Measurements from ENCODE around the gene ALOXE3.

The ALOXE3 gene

GRCh38 chr17:8117980-8118768 lies at the start of gene ALOXE3:
TSS of gene ALOXE3 (minus strand) at chr17:8118514. CDS start at chr17:8117990, 524 bp downstream.
- Mint-ChIP-seq H3K9me3 (no peaks in the 10 kb centered on the region), H3K27ac (peak within 1 kb of the TSS; percentile 93), H3K27me3 (ENCODE audit: low read depth) (peaks cover 65% of the 10 kb centered on the region), H3K4me1 (ENCODE audit: low read depth) (peaks cover 40% of the 10 kb centered on the region), H3K4me3 (peak within 1 kb of the TSS; percentile 94), H3K36me3 (ENCODE audit: low read depth) (peaks cover under 1% of the 10 kb centered on the region)
- DNase-seq (ENCODE audit: low spot score), result peak; percentile 37

- Mint-ChIP-seq H3K27me3 (ENCODE audit: low read depth) (no peaks in the 10 kb centered on the region), H3K4me1 (ENCODE audit: low read depth) (peaks cover 23% of the 10 kb centered on the region), H3K9me3 (no peaks in the 10 kb centered on the region), H3K4me3 (no peak overlapping the region), H3K36me3 (ENCODE audit: low read depth) (peaks cover 2% of the 10 kb centered on the region), H3K27ac (no peak overlapping the region)
- DNase-seq (ENCODE audit: low spot score), result no peak
These were observed 49.2 kb upstream of the ALOXE3 start for GRCh38 chr17:8167526-8167925.

GRCh38 chr17:8166731-8167130 lies 48.4 kb upstream of the ALOXE3 start:
- peaks cover 21% of the 10 kb centered on the region for H3K4me1 Mint-ChIP-seq (ENCODE audit: low read depth)
- DNase-seq (ENCODE audit: low spot score), result no peak
- H3K27ac Mint-ChIP-seq, result no peak overlapping the region
- H3K27me3 Mint-ChIP-seq (ENCODE audit: low read depth), result no peaks in the 10 kb centered on the region
- peaks cover 4% of the 10 kb centered on the region for H3K36me3 Mint-ChIP-seq (ENCODE audit: low read depth)
- H3K4me3 Mint-ChIP-seq, result no peak overlapping the region
- H3K9me3 Mint-ChIP-seq, result no peaks in the 10 kb centered on the region

- peaks cover 21% of the 10 kb centered on the region for H3K36me3 Mint-ChIP-seq (ENCODE audit: low read depth)
- no peak for DNase-seq (ENCODE audit: low spot score)
- H3K27me3 Mint-ChIP-seq (ENCODE audit: low read depth), result no peaks in the 10 kb centered on the region
- H3K4me3 Mint-ChIP-seq, result peak overlapping the region; percentile 88
- H3K4me1 Mint-ChIP-seq (ENCODE audit: low read depth), result peaks cover 39% of the 10 kb centered on the region
- no peaks in the 10 kb centered on the region for H3K9me3 Mint-ChIP-seq
- peak overlapping the region; percentile 98 for H3K27ac Mint-ChIP-seq
These were observed 46.5 kb upstream of the ALOXE3 start for GRCh38 chr17:8164815-8165131.

GRCh38 chr17:8163978-8164814 lies 45.9 kb upstream of the ALOXE3 start:
- H3K27ac Mint-ChIP-seq, result peak overlapping the region; percentile 98
- H3K9me3 Mint-ChIP-seq, result no peaks in the 10 kb centered on the region
- no peaks in the 10 kb centered on the region for H3K27me3 Mint-ChIP-seq (ENCODE audit: low read depth)
- H3K36me3 Mint-ChIP-seq (ENCODE audit: low read depth), result peaks cover 27% of the 10 kb centered on the region
- DNase-seq (ENCODE audit: low spot score), result peak; percentile 79
- H3K4me1 Mint-ChIP-seq (ENCODE audit: low read depth), result peaks cover 40% of the 10 kb centered on the region
- peak overlapping the region; percentile 88 for H3K4me3 Mint-ChIP-seq

- Mint-ChIP-seq H3K4me3 (peak overlapping the region; percentile 88), H3K9me3 (no peaks in the 10 kb centered on the region), H3K4me1 (ENCODE audit: low read depth) (peaks cover 48% of the 10 kb centered on the region), H3K27me3 (ENCODE audit: low read depth) (no peaks in the 10 kb centered on the region), H3K27ac (peak overlapping the region; percentile 98), H3K36me3 (ENCODE audit: low read depth) (peaks cover 33% of the 10 kb centered on the region)
- no peak for DNase-seq (ENCODE audit: low spot score)
These were observed 45.0 kb upstream of the ALOXE3 start for GRCh38 chr17:8162997-8163977.

- Mint-ChIP-seq H3K27ac (peak within 1 kb of the TSS; percentile 98), H3K9me3 (no peaks in the 10 kb centered on the region), H3K27me3 (ENCODE audit: low read depth) (no peaks in the 10 kb centered on the region), H3K4me3 (peak within 1 kb of the TSS; percentile 88), H3K4me1 (ENCODE audit: low read depth) (peaks cover 48% of the 10 kb centered on the region), H3K36me3 (ENCODE audit: low read depth) (peaks cover 33% of the 10 kb centered on the region)
- DNase-seq (ENCODE audit: low spot score), result peak; percentile 86
These were observed 44.1 kb upstream of the ALOXE3 start, which contains the start of gene VAMP2 for GRCh38 chr17:8162233-8162996. TSS of gene VAMP2 (minus strand) at chr17:8162948. CDS start at chr17:8162879, 69 bp downstream.

- peaks cover 48% of the 10 kb centered on the region for H3K4me1 Mint-ChIP-seq (ENCODE audit: low read depth)
- H3K9me3 Mint-ChIP-seq, result no peaks in the 10 kb centered on the region
- H3K27ac Mint-ChIP-seq, result peak overlapping the region; percentile 86
- no peaks in the 10 kb centered on the region for H3K27me3 Mint-ChIP-seq (ENCODE audit: low read depth)
- DNase-seq (ENCODE audit: low spot score), result no peak
- peaks cover 33% of the 10 kb centered on the region for H3K36me3 Mint-ChIP-seq (ENCODE audit: low read depth)
- H3K4me3 Mint-ChIP-seq, result peak overlapping the region; percentile 87
These were observed 43.2 kb upstream of the ALOXE3 start for GRCh38 chr17:8161289-8162232.

GRCh38 chr17:8160741-8161221 lies 42.5 kb upstream of the ALOXE3 start:
- Mint-ChIP-seq H3K9me3 (no peaks in the 10 kb centered on the region), H3K4me3 (peak overlapping the region; percentile 87), H3K27me3 (ENCODE audit: low read depth) (no peaks in the 10 kb centered on the region), H3K4me1 (ENCODE audit: low read depth) (peaks cover 48% of the 10 kb centered on the region), H3K36me3 (ENCODE audit: low read depth) (peaks cover 33% of the 10 kb centered on the region), H3K27ac (peak overlapping the region; percentile 86)
- DNase-seq (ENCODE audit: low spot score), result no peak

GRCh38 chr17:8160224-8160577 lies 41.9 kb upstream of the ALOXE3 start:
- DNase-seq (ENCODE audit: low spot score), result no peak
- peak overlapping the region; percentile 91 for H3K27ac Mint-ChIP-seq
- H3K9me3 Mint-ChIP-seq, result no peaks in the 10 kb centered on the region
- H3K27me3 Mint-ChIP-seq (ENCODE audit: low read depth), result no peaks in the 10 kb centered on the region
- H3K36me3 Mint-ChIP-seq (ENCODE audit: low read depth), result peaks cover 33% of the 10 kb centered on the region
- peak overlapping the region; percentile 87 for H3K4me3 Mint-ChIP-seq
- peaks cover 51% of the 10 kb centered on the region for H3K4me1 Mint-ChIP-seq (ENCODE audit: low read depth)

- Mint-ChIP-seq H3K4me3 (peak overlapping the region; percentile 77), H3K9me3 (no peaks in the 10 kb centered on the region), H3K36me3 (ENCODE audit: low read depth) (peaks cover 31% of the 10 kb centered on the region), H3K27ac (peak overlapping the region; percentile 91), H3K27me3 (ENCODE audit: low read depth) (no peaks in the 10 kb centered on the region), H3K4me1 (ENCODE audit: low read depth) (peaks cover 51% of the 10 kb centered on the region)
- no peak for DNase-seq (ENCODE audit: low spot score)
These were observed 41.3 kb upstream of the ALOXE3 start for GRCh38 chr17:8159459-8160223.
